Hematopoietic multipotent progenitor cell treated with erythropoietin and hydrocortisone succinate and interleukin-3 and kit ligand, for 6 days (in vitro differentiated cells): ENCODE results near the gene CACNA2D3.
"Not testable (repeated sequence)": the region's sequence is repeated elsewhere in the genome, so short reads cannot be mapped to it uniquely, and the experiment has no call there.

Experiments used
- DNase-seq: peaks from one replicate; pipeline ENCODE4 v3.0.0-alpha.2; 2015

Gene CACNA2D3

GRCh38 chr3:54122324-54123002, at the start of gene CACNA2D3:
Gene CACNA2D3, plus strand, starts transcription at chr3:54122552.
- peak; percentile 19 for DNase-seq

DNA sequence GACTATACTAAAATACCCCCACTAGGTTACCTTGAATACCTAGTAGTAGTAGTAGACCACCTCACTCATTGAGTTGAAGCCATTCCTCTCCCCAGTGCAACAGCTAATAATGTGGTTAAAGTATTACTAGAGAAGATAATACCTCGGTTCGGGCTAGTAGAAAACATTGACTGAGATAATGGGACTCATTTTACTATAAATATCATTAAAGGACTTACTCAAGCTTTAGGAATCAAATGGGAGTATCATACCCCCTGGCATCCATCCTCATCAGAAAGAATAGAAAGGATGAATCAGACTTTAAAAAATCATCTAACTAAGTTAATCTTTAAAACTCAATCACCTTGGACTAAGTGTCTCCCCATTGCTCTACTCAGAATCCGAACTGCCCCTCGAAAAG, 49.0 kb upstream of the CACNA2D3 start:
- no peak for DNase-seq

- DNase-seq: no peak
These were observed 43.0 kb upstream of the CACNA2D3 start for GRCh38 chr3:54079314-54079713.

- DNase-seq: no peak
These were observed 42.5 kb upstream of the CACNA2D3 start for GRCh38 chr3:54079730-54080325.

DNA sequence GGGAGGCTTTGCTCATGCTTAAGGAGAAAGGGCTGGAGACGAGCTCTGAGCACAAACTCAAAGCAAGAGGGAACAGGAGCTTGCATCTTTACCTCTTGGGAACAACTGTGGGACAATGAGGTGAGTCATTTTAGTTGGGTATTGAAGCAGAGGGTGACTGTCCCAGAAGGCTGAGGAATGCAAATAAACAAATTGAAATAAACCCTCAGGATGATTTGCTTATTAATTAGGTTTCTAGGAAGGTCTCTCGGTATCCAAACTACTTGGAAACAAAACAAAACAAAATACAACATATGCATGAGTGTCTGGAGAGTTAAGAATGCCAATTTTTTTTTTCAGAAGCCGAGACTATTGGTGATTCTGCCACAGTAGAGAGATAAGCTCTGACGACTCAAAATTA, 38.4 kb upstream of the CACNA2D3 start:
- DNase-seq: no peak

DNA sequence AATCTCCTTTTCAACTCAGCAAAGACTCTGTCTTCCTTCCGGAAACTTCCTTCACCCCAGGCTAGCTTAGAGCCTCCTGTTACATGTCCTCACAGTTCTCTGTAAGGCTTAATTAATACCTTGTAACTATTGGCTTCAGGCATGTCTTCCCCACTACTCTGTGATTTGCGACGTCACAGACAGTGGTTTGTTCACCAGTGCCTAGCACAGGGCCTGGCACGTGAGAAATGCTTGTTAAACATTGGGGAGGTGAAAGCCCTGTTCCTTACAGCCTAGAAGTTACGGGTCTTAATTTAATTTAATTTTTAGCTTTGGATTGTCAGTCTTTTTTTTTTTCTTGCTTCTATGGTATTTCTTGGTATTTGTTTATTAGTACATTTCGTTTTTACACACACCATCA, 36.4 kb upstream of the CACNA2D3 start:
- DNase-seq: no peak

- no peak for DNase-seq
These were observed 35.5 kb upstream of the CACNA2D3 start for GRCh38 chr3:54086652-54087405.

DNA sequence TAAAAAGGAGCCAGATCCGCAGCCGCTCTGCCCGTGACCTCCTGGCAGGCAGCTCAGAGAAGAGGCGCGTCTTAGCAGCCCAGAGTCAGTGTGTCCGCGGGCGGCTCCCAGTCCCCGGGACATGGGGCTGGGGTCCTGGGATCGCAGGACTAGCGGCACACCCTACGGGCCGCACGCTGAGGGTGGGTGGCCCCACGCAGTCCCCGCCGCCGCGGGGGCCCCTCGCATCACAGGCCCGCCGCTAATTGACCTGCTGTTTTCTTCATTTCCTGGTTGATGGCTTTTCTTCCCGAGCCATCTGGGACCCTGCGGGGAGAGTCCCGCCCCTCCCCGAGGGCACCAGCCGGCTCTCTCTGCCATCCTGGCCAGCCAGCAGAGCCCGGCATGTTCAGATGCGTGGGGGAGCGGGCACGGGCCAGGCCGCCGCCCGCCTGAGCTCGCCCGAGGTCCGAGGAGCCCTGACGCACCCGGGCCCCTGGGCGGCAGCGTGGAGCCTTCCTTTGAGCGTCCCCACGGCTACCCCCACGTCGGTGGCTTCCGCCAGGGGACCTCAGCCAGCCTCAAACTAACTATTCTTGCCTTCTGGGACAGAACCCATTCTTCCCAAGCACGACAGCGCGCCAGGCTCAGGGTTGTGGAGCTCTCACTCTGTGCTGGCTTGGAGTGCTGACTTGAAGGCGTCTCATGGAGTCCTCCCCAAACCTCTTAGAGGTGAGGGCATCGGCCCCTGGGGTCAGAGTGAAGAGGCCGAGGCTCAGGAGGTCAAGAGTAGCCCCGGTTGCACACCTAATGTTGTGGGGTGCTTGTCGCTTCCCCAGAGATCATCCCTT, 34.6 kb upstream of the CACNA2D3 start:
- no peak for DNase-seq

DNA sequence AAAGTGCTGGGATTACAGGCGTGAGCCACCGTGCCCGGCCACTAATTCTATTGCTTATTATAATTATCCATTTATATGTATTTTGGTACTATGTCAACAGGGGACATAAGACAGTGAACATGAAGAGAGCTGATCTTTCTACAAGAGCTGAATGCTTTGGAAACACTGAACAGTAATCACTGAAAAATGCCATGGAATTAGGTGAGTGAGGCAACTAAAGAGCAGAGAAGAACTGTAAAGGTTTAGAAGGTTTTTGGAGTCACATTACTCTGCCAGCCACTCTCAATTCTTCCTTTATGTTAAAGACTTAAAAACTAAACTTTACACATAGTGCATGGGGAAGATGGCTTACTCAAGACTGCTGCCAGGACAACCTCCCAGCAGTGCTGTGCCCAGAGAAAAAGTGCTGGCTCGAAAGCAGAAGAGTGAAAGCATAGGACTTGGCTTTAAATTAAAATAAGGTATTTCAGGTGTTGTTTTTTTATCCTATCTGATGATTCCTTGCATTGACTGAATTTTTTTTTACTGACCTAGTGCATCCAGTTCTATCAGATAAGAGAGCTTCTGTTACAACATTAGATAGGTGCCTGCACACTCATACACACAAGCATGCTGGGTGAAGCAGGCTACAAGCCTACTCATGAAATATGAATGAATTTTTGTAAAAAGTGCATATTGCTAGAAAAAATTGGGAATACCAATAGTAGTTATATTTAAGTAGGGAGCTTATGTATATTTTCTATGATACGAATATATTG, 28.7 kb upstream of the CACNA2D3 start:
- DNase-seq: no peak

DNA sequence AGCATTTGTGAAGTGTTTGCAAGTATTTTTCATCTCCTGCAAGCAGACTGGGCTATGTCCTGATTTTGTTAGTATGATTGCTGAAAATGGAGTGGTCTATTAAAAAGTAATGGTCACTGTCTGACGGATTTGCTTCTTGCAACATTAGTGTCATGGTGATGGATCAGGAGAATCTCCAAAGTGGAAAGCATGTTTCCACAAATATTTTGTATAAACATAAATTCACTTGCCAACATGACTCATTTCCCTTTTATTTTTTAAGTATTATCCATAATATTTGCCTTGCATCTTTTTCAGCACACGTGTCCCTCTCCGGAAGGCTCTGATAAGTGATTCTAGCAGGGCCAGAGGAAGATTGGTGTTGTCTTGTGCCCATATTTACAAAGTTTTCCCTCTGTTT, 27.4 kb upstream of the CACNA2D3 start:
- DNase-seq: no peak

DNA sequence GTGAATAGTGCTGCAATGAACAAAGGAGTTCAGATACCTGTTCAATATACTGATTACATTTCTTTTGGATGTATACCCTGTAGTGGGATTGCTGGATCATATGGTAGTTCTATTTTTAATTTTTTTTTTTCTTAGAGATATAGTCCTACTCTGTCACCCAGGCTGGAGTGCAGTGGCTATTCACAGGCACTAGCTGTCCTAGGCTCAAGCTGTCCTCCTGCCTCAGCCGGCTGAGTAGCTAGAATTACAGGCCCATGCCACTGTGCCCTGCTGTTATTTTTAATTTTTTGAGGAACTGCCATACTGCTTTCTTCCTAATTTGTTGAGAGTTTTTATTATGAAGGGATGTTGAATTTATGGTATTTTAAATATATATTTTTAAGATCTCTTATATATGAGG, 23.0 kb upstream of the CACNA2D3 start:
- no peak for DNase-seq

DNA sequence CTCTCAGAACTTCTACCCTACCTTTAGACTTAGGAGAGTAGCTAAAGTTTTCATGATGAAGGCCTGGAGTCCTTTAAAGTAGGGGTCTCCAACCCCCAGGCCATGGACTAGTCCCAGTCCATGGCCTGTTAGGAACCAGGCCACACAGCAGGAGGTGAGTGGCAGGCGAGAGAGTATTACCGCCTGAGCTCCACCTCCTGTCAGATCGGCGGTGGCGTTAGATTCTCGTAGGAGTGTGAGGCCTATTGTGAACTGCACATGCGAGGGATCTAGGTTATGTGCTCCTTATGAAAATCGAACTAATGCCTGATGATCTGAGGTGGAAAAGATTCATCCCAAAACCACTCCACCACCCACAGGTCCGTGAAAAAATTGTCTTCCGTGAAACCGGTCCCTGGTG, 18.3 kb upstream of the CACNA2D3 start:
- DNase-seq: no peak

GRCh38 chr3:54116129-54116528, 6.2 kb upstream of the CACNA2D3 start:
- not testable (repeated sequence) for DNase-seq

- DNase-seq: no peak
These were observed 1.5 kb upstream of the CACNA2D3 start for GRCh38 chr3:54120657-54121413.

- no peak for DNase-seq
These were observed 683 bp upstream of the CACNA2D3 start for GRCh38 chr3:54121414-54122323.

DNA sequence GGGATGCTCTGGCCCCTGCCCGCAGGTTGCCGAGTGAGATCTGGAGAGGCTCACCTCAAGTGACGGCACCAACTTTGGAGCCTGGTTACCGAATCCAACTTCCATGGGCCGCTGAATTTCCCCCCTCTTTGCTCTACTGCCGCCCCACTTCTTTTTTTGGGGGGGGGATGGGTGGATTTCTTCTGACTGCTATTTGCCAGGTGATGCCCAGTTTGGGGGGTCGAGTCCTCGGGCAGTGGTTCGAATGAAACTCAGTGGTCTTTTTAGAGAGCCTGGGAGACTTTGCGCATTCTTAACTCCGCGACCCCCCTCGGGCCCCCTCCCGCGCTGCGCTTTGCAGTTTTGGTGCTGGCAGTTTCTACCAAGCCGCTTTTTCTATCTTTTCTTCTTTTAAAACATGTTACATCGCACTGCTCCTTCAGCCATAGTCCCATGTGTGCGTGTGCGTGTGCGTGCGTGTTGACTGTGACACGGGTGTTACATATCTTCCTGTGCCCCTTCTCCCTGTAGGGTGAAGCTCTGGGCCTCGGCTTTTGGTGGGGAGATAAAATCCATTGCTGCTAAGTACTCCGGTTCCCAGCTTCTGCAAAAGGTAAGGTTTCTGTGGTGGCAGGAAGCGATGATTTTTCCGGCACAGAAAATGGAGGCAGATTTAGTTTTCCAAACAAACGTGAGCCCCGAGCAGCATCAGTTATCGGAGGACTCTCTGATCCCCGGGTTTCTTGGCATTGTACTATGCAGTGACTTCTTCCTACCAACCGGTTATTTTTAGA, 837 bp downstream of the CACNA2D3 start:
- DNase-seq: no peak

- DNase-seq: peak; percentile 22
These were observed 1.4 kb downstream of the CACNA2D3 start for GRCh38 chr3:54123776-54124196.

DNA sequence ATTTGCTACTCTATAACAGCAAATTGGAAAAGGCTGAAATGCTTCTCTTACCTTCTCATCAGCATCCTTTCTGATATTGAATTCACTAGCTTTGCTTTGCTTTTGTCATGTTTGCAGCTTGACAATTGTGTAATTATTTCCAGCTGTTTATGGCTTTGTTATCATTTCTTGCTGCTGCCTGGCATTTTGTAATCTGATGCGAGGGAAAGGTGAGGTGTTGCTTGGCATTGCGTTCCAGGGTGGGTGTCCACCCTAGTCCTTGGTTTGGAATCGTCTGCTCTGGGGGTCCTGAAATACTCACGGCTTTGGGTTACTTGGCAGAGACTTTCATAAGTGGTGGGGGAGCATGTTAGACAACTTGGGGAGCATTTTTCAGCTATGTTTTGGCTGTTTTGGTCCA, 2.9 kb downstream of the CACNA2D3 start:
- no peak for DNase-seq

DNA sequence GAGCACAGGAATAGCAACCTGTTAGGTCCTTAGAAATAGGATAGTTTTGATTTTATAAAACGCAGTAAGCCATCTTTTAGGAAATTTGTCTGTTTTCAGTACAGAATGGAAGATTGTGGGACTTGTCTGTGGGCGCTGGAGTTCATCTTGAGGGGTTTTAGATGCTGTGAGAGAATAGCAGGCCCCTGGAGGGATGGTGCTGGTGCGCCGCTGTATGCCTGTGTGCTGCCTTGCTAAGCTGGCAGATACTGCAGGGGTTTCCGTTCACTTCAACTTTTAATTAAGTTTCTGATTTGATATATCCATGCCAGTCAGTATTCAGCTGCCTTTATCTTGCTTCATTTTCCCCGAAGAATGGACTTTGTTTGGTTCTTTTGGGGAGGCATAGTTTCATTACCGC, 4.2 kb downstream of the CACNA2D3 start:
- DNase-seq: no peak
